K562 (cell line): ENCODE data around the gene SCFD2. TPM values are rescaled to one million over a fixed set of nuclear protein-coding genes. Genes with fewer than 3 reads are reported as not detected.

ENCODE experiments used
- ATAC-seq: fragments of 200-7000 bp; cut with Tn5 transposase; 3 replicates; pipeline ENCODE4 v1.9.1; 2020; ENCODE audit warnings: moderate library complexity
- BruUV-seq: library from RNA; stranded (reverse); fragments of 400-500 nt; replicated peaks from 2 replicates; lab custom pipeline; 2021; lab: Mats Ljungman, UMichigan
- CTCF ChIA-PET: fragments of 300-600 bp; formaldehyde crosslinking; extraction: SDS; loops from one replicate; lab custom pipeline; 2021; ENCODE audit warnings: low intra/inter-chr PET ratio; lab: Yijun Ruan, JAX
- POLR2A ChIA-PET: fragments of 300-600, 350-650 bp; sonication (Branson Sonifier 250); formaldehyde crosslinking; extraction: SDS; loops from one replicate; lab custom pipeline; 2021; ENCODE audit warnings: antibody characterized with exemption, inconsistent platforms; lab: Yijun Ruan, JAX
- DNase-seq, 4 experiments: peaks; one replicate each; pipeline versions ENCODE4 v3.0.0 to v3.0.0-alpha.2; 2011 to 2018; ENCODE audit warnings: low spot score in 3 of 4, mixed read lengths in 3 of 4; ENCODE audit errors: extremely low read depth in 1 of 4
- FAIRE-seq: peaks from 2 replicates; lab custom pipeline; 2011; peaks lifted over from hg19 to GRCh38; lab: Jason Lieb, UNC
- H2AFZ ChIP-seq: 2 replicates; pipeline ENCODE4 v1.6.0; 2011; ENCODE audit warnings: low read depth, low read length, control low read depth, inconsistent platforms
- H3K27ac ChIP-seq: fragments of 200-600 bp; 3 replicates; pipeline ENCODE4 v1.8.0; 2011; ENCODE audit warnings: low read depth, mild to moderate bottlenecking, control low read depth, inconsistent platforms, low read length, moderate library complexity, mixed read lengths; ENCODE audit errors: extremely low read depth
- H3K27me3 ChIP-seq, 2 experiments: fragments of 300-600 bp in 1 of 2; 2 replicates in 1 of 2; 3 replicates in 1 of 2; pipeline versions ENCODE4 v1.6.0 to v1.8.0; 2011; ENCODE audit warnings: inconsistent platforms in 2 of 2, low read length in 2 of 2, mild to moderate bottlenecking in 1 of 2, mixed read lengths in 1 of 2, moderate library complexity in 1 of 2; ENCODE audit not compliant: control insufficient read depth in 2 of 2, insufficient read depth in 2 of 2
- H3K36me3 ChIP-seq: fragments of 300-600 bp; 3 replicates; pipeline ENCODE4 v1.8.0; 2011; ENCODE audit warnings: mild to moderate bottlenecking, low read length, inconsistent platforms; ENCODE audit not compliant: control insufficient read depth, insufficient read depth
- H3K4me1 ChIP-seq, 2 experiments: fragments of 200-600 bp in 1 of 2; replicated peaks in 1 of 2; 2 replicates in 1 of 2; 3 replicates in 1 of 2; pipeline versions ENCODE4 v1.5.1 to v1.8.0; 2011; ENCODE audit warnings: inconsistent platforms in 2 of 2, low read length in 2 of 2, mild to moderate bottlenecking in 1 of 2, mixed read lengths in 1 of 2, moderate library complexity in 1 of 2; ENCODE audit not compliant: control insufficient read depth in 2 of 2, insufficient read depth in 2 of 2
- H3K4me2 ChIP-seq: 2 replicates; pipeline ENCODE4 v1.6.1; 2011; ENCODE audit warnings: low read length, control low read depth, inconsistent platforms, mixed read lengths; ENCODE audit not compliant: insufficient read depth
- H3K4me3 ChIP-seq: fragments of 200-600 bp; sonication (generic), shearing (Covaris generic); 2 replicates; pipeline ENCODE4 v1.5.1; 2016; ENCODE audit warnings: control low read depth, inconsistent platforms
- H3K79me2 ChIP-seq: fragments of 200-600 bp; 3 replicates; pipeline ENCODE4 v1.8.0; 2011; ENCODE audit warnings: low read length, inconsistent platforms; ENCODE audit not compliant: control insufficient read depth, insufficient read depth
- H3K9ac ChIP-seq, 2 experiments: 2 replicates each; pipeline versions ENCODE4 v1.6.0 to v1.6.1; 2011; ENCODE audit warnings: low read depth in 2 of 2, low read length in 2 of 2, control low read depth in 1 of 2, inconsistent platforms in 1 of 2, mild to moderate bottlenecking in 1 of 2, mixed read lengths in 1 of 2; ENCODE audit not compliant: insufficient read depth in 1 of 2
- H3K9me1 ChIP-seq: one replicate; pipeline ENCODE4 v1.6.0; 2011; ENCODE audit warnings: inconsistent platforms, mild to moderate bottlenecking, low read length, moderate library complexity; ENCODE audit not compliant: control insufficient read depth, insufficient read depth
- H3K9me3 ChIP-seq: replicated peaks from 2 replicates; pipeline ENCODE4 v1.5.1; 2011; ENCODE audit warnings: low read depth, low read length, inconsistent platforms; ENCODE audit not compliant: control insufficient read depth, insufficient read depth
- H4K20me1 ChIP-seq: replicated peaks from 2 replicates; pipeline ENCODE4 v1.6.1; 2011; ENCODE audit warnings: low read length, inconsistent platforms, mixed read lengths; ENCODE audit not compliant: control insufficient read depth, insufficient read depth
- BCOR ChIP-seq: fragments of 450-650 bp; IDR thresholded peaks from 2 replicates; pipeline ENCODE4 v1.6.1; 2016
- CTBP1 ChIP-seq: fragments of 450-650 bp; IDR thresholded peaks from 2 replicates; pipeline ENCODE4 v1.6.1; 2016; ENCODE audit warnings: borderline replicate concordance
- ERF ChIP-seq: fragments of 450-650 bp; formaldehyde crosslinking; IDR thresholded peaks from 2 replicates; pipeline ENCODE4 v1.4.0; 2020; ENCODE audit warnings: mild to moderate bottlenecking, mixed read lengths
- GATA2 ChIP-seq: sonication (generic); formaldehyde crosslinking; IDR thresholded peaks from 2 replicates; pipeline ENCODE4 v1.4.0; 2020; ENCODE audit warnings: mild to moderate bottlenecking, missing genetic modification reagents
- HLTF ChIP-seq: fragments of 450-650 bp; IDR thresholded peaks from 2 replicates; pipeline ENCODE4 v1.6.1; 2016
- TAF7 ChIP-seq: fragments of 450-650 bp; IDR thresholded peaks from 2 replicates; pipeline ENCODE4 v1.6.1; 2016; ENCODE audit warnings: missing genetic modification characterization, missing compliant biosample characterization
- ZNF184 ChIP-seq: sonication (generic); formaldehyde crosslinking; IDR thresholded peaks from 2 replicates; pipeline ENCODE4 v1.5.0; 2020; ENCODE audit warnings: missing genetic modification reagents
- ZNF592 ChIP-seq: fragments of 450-650 bp; IDR thresholded peaks from 2 replicates; pipeline ENCODE4 v1.6.1; 2017; ENCODE audit warnings: antibody characterized with exemption, mild to moderate bottlenecking
- WGBS: fragments of 100-300 bp; shearing (Covaris generic); methylation state at CpG from one replicate; pipeline ENCODE4 v1.1.6; 2016; ENCODE audit warnings: low coverage, mixed read lengths; ENCODE audit not compliant: insufficient coverage; ENCODE audit errors: missing lambda C conversion rate; 5-methylcytosine and 5-hydroxymethylcytosine counted together
- in situ Hi-C: fragments of 300-500 bp; cut with MboI; formaldehyde crosslinking; loops from 4 replicates; pipeline ENCODE4 v1.15.0; 2018; ENCODE audit warnings: inconsistent platforms, mixed read lengths
- intact Hi-C: fragments of 100-400 bp; cut with micrococcal nuclease; formaldehyde crosslinking; loops from 2 replicates; pipeline ENCODE4 v1.14.2; 2022
- polyA plus RNA-seq, 8 experiments: library from polyadenylated mRNA; depleted of rRNA in 4 of 8; stranded (reverse) in 5 of 8; unstranded in 3 of 8; fragments of >200 nt; fragmentation: Nextera tagmentation in 2 of 8; fragmentation: Illumina TruSeq in 1 of 8; extraction: Ambion mirVana in 2 of 8; extraction: Trizol in 1 of 8; gene quantifications; 2 replicates each; pipeline versions ENCODE4 v1.2.1 to v1.2.3, GENCODE V29; 2011 to 2014; ENCODE audit warnings: inconsistent platforms in 1 of 8, missing spikeins in 1 of 8
- total RNA-seq, 7 experiments: library from RNA; depleted of rRNA in 6 of 7; stranded (reverse); fragments of >200 nt in 6 of 7; fragmentation: Illumina TruSeq in 2 of 7; extraction: Trizol in 2 of 7; gene quantifications; 2 replicates each; pipeline versions ENCODE4 v1.2.1 to v1.2.3, GENCODE V29; 2011 to 2021; ENCODE audit warnings: low replicate concordance in 1 of 7

The SCFD2 gene
- total and polyA plus RNA-seq, 9 of the 15 experiments (the other 6 are each of a cell fraction or from before 2014, with no cell fraction given) = 5.7 to 30.3 (median 22.8) TPM

- H3K79me2 ChIP-seq = no peaks in the 10 kb centered on the region
- no peaks in the 10 kb centered on the region for H3K4me1 ChIP-seq
- H3K27ac ChIP-seq = no peak overlapping the region
- in situ Hi-C loops (no loop called here), intact Hi-C loops (no loop called here)
- H3K4me2 ChIP-seq = no peak overlapping the region
- H3K9me3 ChIP-seq = no peaks in the 10 kb centered on the region
- CTCF ChIA-PET = no interaction called here
- POLR2A ChIA-PET = no interaction called here
- 8% methylated on average over 2 of the region's 2 CpGs for WGBS
- BruUV-seq = no TSS peak
- no peaks in the 10 kb centered on the region for H3K9me1 ChIP-seq
- no peak overlapping the region for H3K9ac ChIP-seq
- H4K20me1 ChIP-seq = no peaks in the 10 kb centered on the region
- no peak overlapping the region for H3K4me3 ChIP-seq
- H3K27me3 ChIP-seq = no peaks in the 10 kb centered on the region
- no peaks in the 10 kb centered on the region for H3K36me3 ChIP-seq
- DNase-seq (no peak), ATAC-seq (no peak), FAIRE-seq (peak; percentile 15)
- no peak for TF ChIP-seq ERF (CRISPR knock-in tag)
- no peak overlapping the region for H2AFZ ChIP-seq
Observed at GRCh38 chr4:52889778-52890520, 475.9 kb downstream of the SCFD2 start.

DNA sequence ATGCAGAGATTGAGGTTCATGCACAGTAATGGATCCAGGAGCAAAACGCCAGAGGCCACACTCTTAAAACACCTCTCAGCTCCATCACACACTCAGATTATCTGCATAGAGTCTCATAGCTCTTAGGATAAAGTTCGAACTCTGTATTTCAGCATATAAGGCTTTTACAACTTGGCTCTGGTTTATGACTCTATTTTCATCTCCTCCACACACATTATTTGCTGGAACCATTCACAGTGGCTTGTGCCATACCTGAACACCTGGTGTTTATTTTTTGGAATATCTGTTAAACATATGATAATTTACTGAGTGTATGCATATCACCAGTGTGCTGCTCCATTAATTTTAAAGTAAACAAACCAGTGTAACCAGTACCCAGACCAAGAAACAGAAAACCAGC, 476.5 kb downstream of the SCFD2 start:
- H3K9me3 ChIP-seq = no peaks in the 10 kb centered on the region
- H3K27ac ChIP-seq = no peak overlapping the region
- no peak overlapping the region for H3K4me2 ChIP-seq
- no peak overlapping the region for H2AFZ ChIP-seq
- FAIRE-seq = no peak
- H3K9me1 ChIP-seq = no peaks in the 10 kb centered on the region
- H3K36me3 ChIP-seq = peaks cover 3% of the 10 kb centered on the region; the same call in 1 of the 3 replicates
- H3K4me3 ChIP-seq = no peak overlapping the region
- POLR2A ChIA-PET = no interaction called here
- intact Hi-C loops (no loop called here), in situ Hi-C loops (no loop called here)
- ATAC-seq = no peak
- H3K27me3 ChIP-seq = no peaks in the 10 kb centered on the region
- no peaks in the 10 kb centered on the region for H4K20me1 ChIP-seq
- no peaks in the 10 kb centered on the region for H3K79me2 ChIP-seq
- no peaks in the 10 kb centered on the region for H3K4me1 ChIP-seq
- 18% methylated on average over 2 of the region's 2 CpGs for WGBS
- CTCF ChIA-PET = no interaction called here
- BruUV-seq = no TSS peak
- no peak overlapping the region for H3K9ac ChIP-seq
- DNase-seq = no peak
- no peak for TF ChIP-seq HLTF
- no peak for TF ChIP-seq TAF7 (tag)
- no peak for TF ChIP-seq ZNF592
- TF ChIP-seq ZNF184 (CRISPR knock-in tag) = no peak
- TF ChIP-seq BCOR = no peak
- TF ChIP-seq GATA2 (CRISPR knock-in tag) = no peak
- no peak for TF ChIP-seq CTBP1
